Measurements from ENCODE around the gene ISX. TPM values are rescaled to one million over a fixed set of nuclear protein-coding genes. Genes with fewer than 3 reads are reported as not detected.

ISX gene
- total and polyA plus RNA-seq, 8 donors: 0.55 to 53.0 TPM; not detected in 6

DNA sequence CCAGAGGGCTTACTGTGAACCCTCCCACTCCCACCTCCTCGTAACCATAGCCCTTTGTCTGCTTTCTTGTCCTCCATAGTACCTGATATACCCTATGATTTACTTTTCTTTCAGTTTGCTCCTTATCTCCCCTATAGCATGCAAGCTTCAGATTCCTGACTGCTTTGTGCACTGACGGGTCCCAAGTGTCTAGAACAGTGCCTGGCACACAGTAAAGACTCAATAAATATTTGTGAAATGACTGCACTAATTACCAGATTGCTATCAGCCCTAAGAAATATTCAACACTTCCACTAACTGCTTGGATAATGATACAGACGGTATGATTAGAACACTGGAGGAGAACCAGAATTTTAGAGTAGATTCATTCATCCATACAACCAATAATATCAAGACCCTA is 33.0 kb downstream of the ISX start:
- Histone ChIP-seq H3K36me3 (no peaks in the 10 kb centered on the region), H3K4me3 (no peak overlapping the region), H3K9me3 (peaks cover 0 to 8% (median 0%) of the 10 kb centered on the region in 4 donors), H3K4me1 (no peaks in the 10 kb centered on the region), H3K27ac (no peak overlapping the region), H3K27me3 (peaks cover 0 to 40% (median 14%) of the 10 kb centered on the region in 3 donors)
- WGBS, 5 donors: 39 to 57% (median 43%) methylated on average over 3 of the region's 3 CpGs
- TF ChIP-seq POLR2AphosphoS5 (IDR thresholded peaks at IDR 0.05): no peak
- intact Hi-C loops (cut with DNase I; ENCODE audit: low total_unique reads): no loop called here
- no peak for DNase-seq

DNA sequence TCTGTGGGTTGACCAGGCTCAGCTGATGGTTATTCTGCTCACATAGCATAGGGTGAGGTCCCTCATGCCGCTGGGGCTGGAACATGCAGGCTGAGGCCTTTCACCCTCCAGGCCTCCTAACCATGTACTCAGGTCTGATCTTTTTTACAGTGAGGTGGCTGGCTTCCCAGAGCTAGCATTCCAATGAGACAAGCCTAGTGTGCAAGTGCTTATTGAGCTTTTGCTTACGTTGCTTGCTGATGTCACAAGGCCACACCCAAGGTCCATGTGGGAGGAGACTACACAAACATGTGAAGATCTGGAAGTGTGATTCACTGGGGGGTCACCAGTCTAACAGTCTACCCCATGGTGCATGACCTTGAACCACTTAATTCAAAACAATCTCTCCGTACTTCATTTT is 33.9 kb downstream of the ISX start:
- Histone ChIP-seq H3K4me3 (no peak overlapping the region), H3K4me1 (no peaks in the 10 kb centered on the region), H3K27me3 (peaks cover 0 to 37% (median 14%) of the 10 kb centered on the region in 3 donors), H3K27ac (no peak overlapping the region), H3K36me3 (no peaks in the 10 kb centered on the region), H3K9me3 (peaks cover 0 to 4% (median 0%) of the 10 kb centered on the region in 4 donors)
- intact Hi-C loops (cut with DNase I; ENCODE audit: low total_unique reads): no loop called here
- DNase-seq: no peak
- no peak for TF ChIP-seq POLR2AphosphoS5 (IDR thresholded peaks at IDR 0.05)
- TF ChIP-seq, protein P1, sequence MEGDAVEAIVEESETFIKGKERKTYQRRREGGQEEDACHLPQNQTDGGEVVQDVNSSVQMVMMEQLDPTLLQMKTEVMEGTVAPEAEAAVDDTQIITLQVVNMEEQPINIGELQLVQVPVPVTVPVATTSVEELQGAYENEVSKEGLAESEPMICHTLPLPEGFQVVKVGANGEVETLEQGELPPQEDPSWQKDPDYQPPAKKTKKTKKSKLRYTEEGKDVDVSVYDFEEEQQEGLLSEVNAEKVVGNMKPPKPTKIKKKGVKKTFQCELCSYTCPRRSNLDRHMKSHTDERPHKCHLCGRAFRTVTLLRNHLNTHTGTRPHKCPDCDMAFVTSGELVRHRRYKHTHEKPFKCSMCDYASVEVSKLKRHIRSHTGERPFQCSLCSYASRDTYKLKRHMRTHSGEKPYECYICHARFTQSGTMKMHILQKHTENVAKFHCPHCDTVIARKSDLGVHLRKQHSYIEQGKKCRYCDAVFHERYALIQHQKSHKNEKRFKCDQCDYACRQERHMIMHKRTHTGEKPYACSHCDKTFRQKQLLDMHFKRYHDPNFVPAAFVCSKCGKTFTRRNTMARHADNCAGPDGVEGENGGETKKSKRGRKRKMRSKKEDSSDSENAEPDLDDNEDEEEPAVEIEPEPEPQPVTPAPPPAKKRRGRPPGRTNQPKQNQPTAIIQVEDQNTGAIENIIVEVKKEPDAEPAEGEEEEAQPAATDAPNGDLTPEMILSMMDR (IDR thresholded peaks at IDR 0.05): no peak
- TF ChIP-seq POLR2A (IDR thresholded peaks at IDR 0.05): no peak
- TF ChIP-seq EP300 (IDR thresholded peaks at IDR 0.05): no peak
- 75 to 82% (median 76%) methylated on average over 3 of the region's 3 CpGs for WGBS, 5 donors

- TF ChIP-seq POLR2AphosphoS5 (IDR thresholded peaks at IDR 0.05) (no peak), EP300 (IDR thresholded peaks at IDR 0.05) (no peak), POLR2A (IDR thresholded peaks at IDR 0.05) (no peak)
- TF ChIP-seq, protein P1 (IDR thresholded peaks at IDR 0.05): no peak
- H3K27me3 ChIP-seq: peaks cover 0 to 17% (median 5%) of the 10 kb centered on the region in 3 donors
- no peak overlapping the region for H3K27ac ChIP-seq
- peaks cover 0 to under 1% (median 0%) of the 10 kb centered on the region in 4 donors for H3K9me3 ChIP-seq
- DNase-seq: peak in 1 of 2 donors; percentile 28
- H3K4me1 ChIP-seq: no peaks in the 10 kb centered on the region
- H3K36me3 ChIP-seq: no peaks in the 10 kb centered on the region
- H3K4me3 ChIP-seq: no peak overlapping the region
- intact Hi-C loops (cut with DNase I; ENCODE audit: low total_unique reads): no loop called here
- WGBS, 5 donors: 60 to 74% (median 67%) methylated on average over 5 of the region's 5 CpGs
Observed at GRCh38 chr22:35102663-35103062, 36.7 kb downstream of the ISX start.

DNA sequence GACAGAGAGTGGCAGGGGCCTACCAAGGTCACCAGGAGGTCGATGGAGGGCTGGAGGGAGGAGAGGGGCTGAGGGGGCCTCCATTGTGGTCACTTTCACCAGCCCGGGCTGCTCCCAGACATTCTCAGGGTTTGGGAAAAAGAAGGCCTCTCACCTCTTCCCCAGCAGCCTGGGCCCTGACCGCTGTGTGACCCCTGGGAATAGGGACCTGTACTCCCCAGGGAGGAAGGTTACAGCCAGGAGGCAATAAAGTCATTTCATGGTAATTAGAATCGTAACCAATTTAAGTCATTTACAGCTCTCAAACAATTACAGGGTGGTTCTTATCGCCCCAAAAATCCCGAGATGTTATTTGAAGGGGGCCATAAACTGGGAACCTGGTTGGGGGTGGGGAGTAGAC is 37.8 kb downstream of the ISX start:
- no peak overlapping the region for H3K4me3 ChIP-seq
- 48 to 64% (median 62%) methylated on average over 6 of the region's 6 CpGs for WGBS, 5 donors
- no peak for DNase-seq
- H3K27me3 ChIP-seq: peaks cover 0 to 6% (median 6%) of the 10 kb centered on the region in 3 donors
- H3K27ac ChIP-seq: no peak overlapping the region
- TF ChIP-seq EP300 (IDR thresholded peaks at IDR 0.05): no peak
- TF ChIP-seq, protein P1 (IDR thresholded peaks at IDR 0.05): no peak
- TF ChIP-seq POLR2AphosphoS5 (IDR thresholded peaks at IDR 0.05): no peak
- no peak for TF ChIP-seq POLR2A (IDR thresholded peaks at IDR 0.05)
- H3K9me3 ChIP-seq: peaks cover 0 to 12% (median 6%) of the 10 kb centered on the region in 4 donors
- no peaks in the 10 kb centered on the region for H3K4me1 ChIP-seq
- H3K36me3 ChIP-seq: no peaks in the 10 kb centered on the region
- intact Hi-C loops (cut with DNase I; ENCODE audit: low total_unique reads): no loop called here

GRCh38 chr22:35104491-35104890 is 38.5 kb downstream of the ISX start:
- Histone ChIP-seq H3K36me3 (no peaks in the 10 kb centered on the region), H3K9me3 (peaks cover 0 to 12% (median 6%) of the 10 kb centered on the region in 4 donors), H3K27me3 (peaks cover 0 to 6% (median 5%) of the 10 kb centered on the region in 3 donors), H3K27ac (no peak overlapping the region), H3K4me1 (no peaks in the 10 kb centered on the region), H3K4me3 (no peak overlapping the region)
- DNase-seq: no peak
- TF ChIP-seq EP300 (IDR thresholded peaks at IDR 0.05) (no peak), POLR2AphosphoS5 (IDR thresholded peaks at IDR 0.05) (no peak), POLR2A (IDR thresholded peaks at IDR 0.05) (no peak)
- TF ChIP-seq, protein P1 (IDR thresholded peaks at IDR 0.05): no peak
- WGBS, 5 donors: 65 to 84% (median 74%) methylated on average over 11 of the region's 11 CpGs
- intact Hi-C loops (cut with DNase I; ENCODE audit: low total_unique reads): no loop called here

All from stomach (tissue), 9 donors.